T-helper 2 cell treated with Interferon-gamma antibody and Interleukin-4, amounts not matched to agents 100 ng/mL and 5 ng/mL, for 36 hours (primary cell): ENCODE results near the gene CNIH4. TPM values are rescaled to one million over a fixed set of nuclear protein-coding genes. Genes with fewer than 3 reads are reported as not detected.
"Not testable (repeated sequence)": the region's sequence is repeated elsewhere in the genome, so short reads cannot be mapped to it uniquely, and the experiment has no call there.

Source experiments
- intact Hi-C: fragments of 100-400 bp; cut with micrococcal nuclease; formaldehyde crosslinking; loops from one replicate; pipeline ENCODE4 v1.15.1; 2023
- total RNA-seq: library from RNA; stranded (reverse); gene quantifications from 2 replicates; pipeline ENCODE4 v1.2.3, GENCODE V29; 2022

The CNIH4 gene
- total RNA-seq, 1 donor from 2014 or later = 40.3 TPM

DNA sequence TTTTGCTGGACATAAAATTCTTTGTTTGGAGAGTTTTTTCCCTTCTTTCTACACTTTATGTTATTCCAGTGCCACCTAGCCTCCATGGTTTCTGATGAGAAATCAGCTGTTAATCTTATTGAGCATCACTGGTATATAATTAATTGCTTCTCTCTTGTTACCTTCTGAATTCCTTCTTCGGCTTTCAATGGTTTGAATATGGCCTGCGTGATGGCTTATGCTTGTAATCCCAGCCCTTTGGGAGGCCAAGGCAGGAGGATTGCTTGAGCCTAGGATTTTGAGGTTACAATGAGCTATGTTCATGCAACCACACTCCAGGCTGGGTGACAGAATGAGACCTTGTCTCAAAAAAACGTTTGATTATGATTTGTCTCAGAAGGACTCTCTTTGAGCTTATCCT lies 13.0 kb upstream of the CNIH4 start:
- intact Hi-C loops = no loop called here

GRCh38 chr1:224348137-224348536 lies 8.5 kb upstream of the CNIH4 start:
- intact Hi-C loops = no loop called here

GRCh38 chr1:224349716-224350115 lies 7.0 kb upstream of the CNIH4 start:
- intact Hi-C loops = not testable (repeated sequence)

DNA sequence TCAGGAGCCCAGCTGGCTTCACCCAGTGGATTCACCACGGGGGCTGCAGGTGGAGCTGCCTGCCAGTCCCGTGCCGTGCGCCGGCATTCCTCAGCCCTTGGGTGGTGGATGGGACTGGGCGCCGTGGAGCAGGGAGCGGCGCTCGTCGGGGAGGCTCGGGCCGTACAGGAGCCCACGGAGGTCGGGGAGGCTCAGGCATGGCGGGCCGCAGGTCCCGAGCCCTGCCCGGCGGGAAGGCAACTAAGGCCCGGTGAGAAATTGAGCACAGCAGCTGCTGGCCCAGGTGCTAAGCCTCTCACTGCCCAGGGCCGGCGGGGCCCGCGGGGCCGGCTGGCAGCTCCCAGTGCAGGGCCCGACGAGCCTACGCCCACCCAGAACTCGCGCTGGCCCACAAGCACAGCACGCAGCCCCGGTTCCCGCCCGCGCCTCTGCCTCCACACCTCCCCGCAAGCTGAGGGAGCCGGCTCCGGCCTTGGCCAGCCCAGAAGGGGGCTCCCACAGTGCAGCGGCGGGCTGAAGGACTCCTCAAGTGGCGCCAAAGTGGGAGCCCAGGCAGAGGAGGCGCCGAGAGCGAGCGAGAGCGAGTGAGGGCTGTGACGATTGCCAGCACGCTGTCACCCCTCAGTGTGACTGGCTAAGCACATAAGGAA lies 4.1 kb upstream of the CNIH4 start:
- intact Hi-C loops = not testable (repeated sequence)

- intact Hi-C loops = no loop called here
Measured at GRCh38 chr1:224353975-224354925, 2.4 kb upstream of the CNIH4 start.

DNA sequence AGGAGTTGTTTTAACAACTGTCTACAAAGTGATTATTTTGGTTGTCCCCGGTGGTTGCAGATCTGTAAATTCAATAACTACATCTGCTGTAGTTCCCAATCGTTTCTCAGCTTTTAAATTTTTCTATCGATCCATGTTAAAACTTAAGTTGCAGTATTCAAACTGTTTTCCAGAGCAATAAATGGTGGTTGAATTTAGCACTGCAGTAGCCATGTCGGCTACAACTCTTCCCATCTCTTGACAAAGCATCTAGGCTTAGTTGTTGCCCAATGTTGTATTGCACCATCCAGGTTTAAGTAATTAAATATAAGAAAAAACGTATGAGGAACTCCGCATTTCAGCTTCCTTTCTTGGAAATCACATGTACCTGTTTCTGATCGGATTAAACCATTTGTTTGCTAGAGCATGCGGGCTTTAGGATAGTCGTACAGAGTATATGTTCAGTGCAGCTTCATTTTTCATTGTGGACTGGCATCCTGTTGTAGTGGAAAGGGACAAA lies 996 bp downstream of the CNIH4 start:
- intact Hi-C loops = loop anchor here (2.0 kb wide), 1 partner anchor 365 kb away; no protein-coding TSS in a partner anchor

- intact Hi-C loops = no loop called here
Measured at GRCh38 chr1:224358237-224358636, 1.6 kb downstream of the CNIH4 start.

- intact Hi-C loops = no loop called here
Measured at GRCh38 chr1:224359207-224359606, 2.5 kb downstream of the CNIH4 start.

DNA sequence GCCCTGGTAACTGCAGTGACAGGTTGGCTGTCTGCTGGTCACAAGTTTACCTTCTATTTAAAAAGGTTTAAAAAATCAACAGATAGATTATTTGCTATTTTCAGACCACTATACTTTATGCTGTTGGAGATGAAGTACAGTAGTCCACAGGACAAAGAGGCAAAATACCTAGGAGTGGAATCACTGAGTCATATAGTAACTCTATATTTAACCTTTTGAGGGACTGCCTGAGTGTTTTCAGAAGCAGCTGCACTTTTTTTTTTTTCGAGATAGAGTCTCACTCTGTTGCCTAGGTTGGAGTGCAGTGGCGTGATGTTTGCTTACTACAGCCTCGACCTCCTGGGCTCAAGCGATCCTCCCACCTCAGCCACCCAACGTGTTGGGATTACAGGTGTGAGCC lies 11.7 kb downstream of the CNIH4 start:
- intact Hi-C loops = no loop called here

DNA sequence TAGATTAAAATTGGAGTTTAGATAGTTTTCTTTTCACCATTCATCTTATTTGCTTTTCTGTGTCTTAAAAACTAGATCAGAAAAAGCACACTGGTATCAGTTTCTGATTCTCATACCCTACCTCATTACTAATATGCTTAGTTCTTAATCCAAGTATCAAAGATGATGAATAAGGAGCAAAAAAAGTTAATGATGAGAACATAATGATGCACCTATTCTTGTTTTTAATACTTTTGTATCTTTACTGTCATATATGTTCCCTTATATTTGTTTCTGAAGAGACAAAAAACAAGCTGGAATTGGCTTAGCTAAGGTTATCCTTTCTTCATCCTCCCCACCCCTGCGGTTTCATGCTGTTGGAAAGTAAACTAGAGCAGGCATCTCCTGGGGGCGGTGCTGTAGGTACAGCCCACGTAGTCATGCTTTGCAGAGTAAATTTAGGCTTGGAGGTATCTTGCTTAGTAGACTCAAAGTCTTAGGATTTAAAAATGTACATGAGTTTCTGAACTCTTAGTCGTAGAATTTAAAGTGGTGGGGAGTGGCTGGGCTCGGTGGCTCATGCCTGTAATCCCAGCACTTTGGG lies 16.4 kb downstream of the CNIH4 start:
- intact Hi-C loops = no loop called here

GRCh38 chr1:224375059-224375458 lies 18.4 kb downstream of the CNIH4 start:
- intact Hi-C loops = no loop called here

DNA sequence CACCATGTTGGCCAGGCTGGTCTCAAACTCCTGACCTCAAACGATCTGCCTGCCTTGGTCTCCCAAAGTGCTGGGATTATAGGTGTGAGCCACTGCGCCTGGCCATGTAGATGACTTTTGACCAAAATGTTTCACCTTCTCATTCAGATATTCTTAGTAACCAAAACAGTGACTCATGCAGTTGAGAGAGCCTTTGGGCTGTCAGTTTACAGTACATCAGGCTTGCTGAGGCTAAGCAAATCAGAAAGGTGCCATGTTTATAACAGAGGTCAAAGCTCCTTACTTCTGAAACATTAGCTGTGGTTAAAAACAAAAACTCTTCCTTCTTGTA lies 21.0 kb downstream of the CNIH4 start:
- intact Hi-C loops = loop anchor here (2.0 kb wide), 1 partner anchor 263 kb away; the partner anchor contains the start of gene FBXO28

GRCh38 chr1:224378855-224379631 lies 22.4 kb downstream of the CNIH4 start:
- intact Hi-C loops = loop anchor here (2.0 kb wide), 1 partner anchor 264 kb away; the partner anchor contains the start of gene FBXO28

DNA sequence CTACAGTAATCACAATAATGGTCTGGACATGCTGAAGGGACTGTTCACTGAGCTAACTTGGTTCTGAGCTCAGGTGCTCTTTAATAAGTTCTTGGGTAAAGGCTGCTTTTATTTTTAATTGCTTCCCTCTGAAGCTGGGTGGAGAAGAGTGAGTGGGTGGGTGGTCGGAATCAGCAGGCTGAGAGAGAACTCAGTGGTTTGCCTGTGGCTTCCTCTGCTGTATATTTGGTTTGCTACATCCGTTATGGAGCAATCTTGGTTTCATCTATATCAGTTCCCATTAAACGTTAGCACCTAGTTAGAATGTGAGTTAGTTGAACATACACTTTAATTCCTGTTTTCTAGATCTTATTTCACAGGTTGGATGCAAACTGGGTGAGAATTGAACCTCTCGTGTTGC lies 23.3 kb downstream of the CNIH4 start:
- intact Hi-C loops = loop anchor here (1.0 to 2.0 kb wide), 4 partner anchors 24 to 197 kb away; partner anchors contain the start of genes CNIH4 and DEGS1

- intact Hi-C loops = loop anchor here (2.0 kb wide), 2 partner anchors 49 to 199 kb away; partner anchors contain the start of gene DEGS1
Measured at GRCh38 chr1:224381880-224382548, 25.3 kb downstream of the CNIH4 start.

DNA sequence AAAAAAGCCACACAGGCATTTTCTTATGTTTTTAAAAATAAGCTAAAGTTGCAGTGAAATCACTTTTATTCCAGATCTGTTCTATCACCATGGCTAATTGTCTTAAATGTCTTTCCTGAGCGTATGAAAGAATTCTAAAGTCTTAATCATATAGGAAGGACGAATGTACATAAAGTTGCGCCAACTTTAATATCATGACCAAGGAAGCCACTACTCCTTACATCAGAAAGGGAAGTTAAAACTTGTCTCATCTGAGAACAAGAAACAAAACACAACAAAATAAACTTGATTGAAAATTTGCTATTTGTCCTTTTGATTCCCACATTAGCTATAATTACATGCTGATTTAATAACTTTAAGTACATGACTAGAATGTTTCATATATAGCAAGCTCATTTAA lies 26.5 kb downstream of the CNIH4 start:
- intact Hi-C loops = no loop called here

DNA sequence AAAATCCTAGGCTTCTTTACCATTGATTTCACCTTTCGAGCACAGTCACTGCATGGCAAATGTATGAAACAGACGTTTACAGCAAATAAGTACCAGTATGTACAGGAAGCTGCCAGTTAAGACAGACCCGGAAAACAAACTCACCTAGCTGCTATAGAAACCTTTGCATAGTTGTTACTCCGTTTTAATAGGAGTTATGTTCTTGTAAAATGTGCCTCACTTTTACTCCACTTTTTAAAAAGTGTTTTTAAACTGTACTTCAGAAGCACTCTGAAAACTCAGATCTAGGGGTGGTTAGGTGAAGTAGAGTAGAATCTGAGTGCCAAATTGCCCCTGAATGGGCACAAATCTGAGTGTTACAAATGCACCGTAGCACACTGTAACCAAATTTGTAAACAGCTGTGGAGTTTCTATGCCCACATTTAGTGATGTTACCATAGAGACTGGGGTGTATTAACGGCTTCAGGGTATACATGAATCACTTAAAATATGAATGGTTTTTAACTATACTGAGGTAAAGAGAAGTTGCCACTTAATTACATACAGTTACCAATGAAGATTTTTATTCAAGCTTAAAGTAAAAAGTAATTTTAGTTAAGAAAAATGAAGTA lies 30.7 kb downstream of the CNIH4 start:
- intact Hi-C loops = no loop called here

- intact Hi-C loops = no loop called here
Measured at GRCh38 chr1:224387943-224388342, 31.3 kb downstream of the CNIH4 start.

GRCh38 chr1:224390517-224390916 lies 33.8 kb downstream of the CNIH4 start:
- intact Hi-C loops = no loop called here
